Stimulated activated naive CD4-positive, alpha-beta T cell (primary cell): Measurements from ENCODE around the gene CLCN1.

ENCODE experiments used
- DNase-seq, 6 experiments: peaks; one replicate each; lab custom pipeline; 2025; lab: John Stamatoyannopoulos, UW

Gene CLCN1

GRCh38 chr7:143396625-143397556, 81.0 kb downstream of the CLCN1 start:
- DNase-seq, result no peak

- DNase-seq, result no peak
Measured at GRCh38 chr7:143397710-143398530, 82.0 kb downstream of the CLCN1 start.

GRCh38 chr7:143398616-143399015, 82.7 kb downstream of the CLCN1 start:
- DNase-seq, result no peak

GRCh38 chr7:143399151-143399550, 83.2 kb downstream of the CLCN1 start:
- no peak for DNase-seq

GRCh38 chr7:143399642-143400041, 83.7 kb downstream of the CLCN1 start:
- DNase-seq, result no peak

GRCh38 chr7:143401265-143401664, 85.4 kb downstream of the CLCN1 start:
- no peak for DNase-seq
